Lower lobe of right lung (tissue), 2 donors: ENCODE measurements around the gene RRP12. TPM values are rescaled to one million over a fixed set of nuclear protein-coding genes. Genes with fewer than 3 reads are reported as not detected.

Source experiments
- ATAC-seq, 2 donors: fragments of 200-7000 bp; cut with Tn5 transposase; one replicate each; pipeline ENCODE4 v1.9.1; 2020 to 2022; ENCODE audit warnings: mild to moderate bottlenecking in 2 of 2, moderate library complexity in 2 of 2
- DNase-seq: peaks from one replicate; pipeline ENCODE4 v3.0.0-alpha.2; 2020
- H3K27ac ChIP-seq: fragments of 200-600 bp; one replicate; pipeline ENCODE4 v1.8.0; 2022
- H3K27me3 ChIP-seq: fragments of 200-600 bp; one replicate; pipeline ENCODE4 v1.8.0; 2022; ENCODE audit warnings: low read depth
- H3K36me3 ChIP-seq: fragments of 200-600 bp; one replicate; pipeline ENCODE4 v1.8.0; 2022; ENCODE audit warnings: mild to moderate bottlenecking
- H3K4me1 ChIP-seq: fragments of 200-600 bp; one replicate; pipeline ENCODE4 v1.8.0; 2022
- H3K4me3 ChIP-seq: fragments of 200-600 bp; one replicate; pipeline ENCODE4 v1.8.0; 2022; ENCODE audit warnings: mild to moderate bottlenecking
- H3K9me3 ChIP-seq: fragments of 200-600 bp; one replicate; pipeline ENCODE4 v1.8.0; 2022
- CTCF ChIP-seq: fragments of 200-600 bp; IDR thresholded peaks from one replicate; pipeline ENCODE4 v1.8.0; 2022; ENCODE audit warnings: antibody characterized with exemption, mild to moderate bottlenecking
- intact Hi-C: fragments of 100-400 bp; cut with DNase I; formaldehyde crosslinking; loops from one replicate; pipeline ENCODE4 v1.11.0; 2022
- total RNA-seq: library from RNA; stranded (reverse); fragmentation: NEBNext Ultra II Directional; extraction: Animal tissue kit (Norgen Biotek cat#: 25700); gene quantifications from one replicate; pipeline ENCODE4 v1.2.1, GENCODE V29; 2021
- donor health status: DM: no; HTN: yes; CAD: no; lungs with severe emphysema.

The RRP12 gene
- total RNA-seq, 1 donor from 2014 or later, result 24.0 TPM

GRCh38 chr10:97334370-97335175 lies 66.6 kb downstream of the RRP12 start, which contains the start of gene FRAT2:
FRAT2 (minus strand) TSS chr10:97334729; CDS start chr10:97334572, 157 bp downstream.
- H3K27me3 ChIP-seq, result no peaks in the 10 kb centered on the region
- TF ChIP-seq CTCF, result no peak
- peaks cover 4% of the 10 kb centered on the region for H3K36me3 ChIP-seq
- H3K9me3 ChIP-seq, result no peaks in the 10 kb centered on the region
- H3K4me3 ChIP-seq, result peak within 1 kb of the TSS; percentile 88
- peak; percentile 95 for DNase-seq
- peak within 1 kb of the TSS; percentile 97 for H3K27ac ChIP-seq
- ATAC-seq, result peak; percentile 96 to 97
- intact Hi-C loops, result no loop called here
- peaks cover 53% of the 10 kb centered on the region for H3K4me1 ChIP-seq

- intact Hi-C loops, result no loop called here
- TF ChIP-seq CTCF, result no peak
- DNase-seq, result peak; percentile 86
- H3K4me1 ChIP-seq, result peaks cover 57% of the 10 kb centered on the region
- H3K27me3 ChIP-seq, result no peaks in the 10 kb centered on the region
- peaks cover 11% of the 10 kb centered on the region for H3K36me3 ChIP-seq
- H3K9me3 ChIP-seq, result no peaks in the 10 kb centered on the region
- ATAC-seq, result peak; percentile 33 to 59
- peak overlapping the region; percentile 88 for H3K4me3 ChIP-seq
- H3K27ac ChIP-seq, result peak overlapping the region; percentile 97
Measured at GRCh38 chr10:97333601-97334369, 67.4 kb downstream of the RRP12 start.

GRCh38 chr10:97333351-97333600 lies 67.9 kb downstream of the RRP12 start:
- Histone ChIP-seq H3K27me3 (no peaks in the 10 kb centered on the region), H3K27ac (peak overlapping the region; percentile 97), H3K36me3 (peaks cover 16% of the 10 kb centered on the region), H3K9me3 (no peaks in the 10 kb centered on the region), H3K4me3 (peak overlapping the region; percentile 88), H3K4me1 (peaks cover 59% of the 10 kb centered on the region)
- no peak for TF ChIP-seq CTCF
- DNase-seq (no peak), ATAC-seq (no peak)
- intact Hi-C loops, result no loop called here

GRCh38 chr10:97332591-97333350 lies 68.4 kb downstream of the RRP12 start:
- Histone ChIP-seq H3K9me3 (no peaks in the 10 kb centered on the region), H3K4me1 (peaks cover 63% of the 10 kb centered on the region), H3K36me3 (peaks cover 17% of the 10 kb centered on the region), H3K4me3 (peak overlapping the region; percentile 88), H3K27me3 (no peaks in the 10 kb centered on the region), H3K27ac (peak overlapping the region; percentile 97)
- intact Hi-C loops, result no loop called here
- peak in 1 of 2 donors; percentile 56 for ATAC-seq
- DNase-seq, result no peak
- TF ChIP-seq CTCF, result peak; percentile 17

- Histone ChIP-seq H3K27ac (peak overlapping the region; percentile 53), H3K4me3 (peak overlapping the region; percentile 88), H3K4me1 (peaks cover 58% of the 10 kb centered on the region), H3K27me3 (no peaks in the 10 kb centered on the region), H3K9me3 (no peaks in the 10 kb centered on the region), H3K36me3 (peaks cover 17% of the 10 kb centered on the region)
- no peak for TF ChIP-seq CTCF
- DNase-seq (no peak), ATAC-seq (no peak)
- intact Hi-C loops, result no loop called here
Measured at GRCh38 chr10:97331153-97331703, 69.9 kb downstream of the RRP12 start.
